Activated CD4-positive, alpha-beta memory T cell treated with anti-CD3 and anti-CD28 coated beads for 36 hours (primary cell): ENCODE results near the gene PADI3. TPM values are rescaled to one million over a fixed set of nuclear protein-coding genes. Genes with fewer than 3 reads are reported as not detected.

Experiments
- CTCF ChIA-PET: fragments of 350-600 bp; sonication (Branson Sonifier 250); formaldehyde crosslinking; loops from one replicate; lab custom pipeline; 2021; ENCODE audit warnings: antibody characterized with exemption, inconsistent platforms; lab: Charles Lee
- POLR2A ChIA-PET: fragments of 350-600 bp; sonication (Branson Sonifier 250); formaldehyde crosslinking; loops from one replicate; lab custom pipeline; 2021; ENCODE audit warnings: antibody characterized with exemption; lab: Charles Lee
- DNase-seq: peaks from one replicate; pipeline ENCODE4 v3.0.0-alpha.2; 2020
- H3K27ac Mint-ChIP-seq: one replicate; pipeline ENCODE4 v1.8.0; 2021; ENCODE audit warnings: mixed read lengths
- H3K27me3 Mint-ChIP-seq: one replicate; pipeline ENCODE4 v1.8.0; 2021; ENCODE audit warnings: mixed read lengths
- H3K36me3 Mint-ChIP-seq: one replicate; pipeline ENCODE4 v1.8.0; 2021; ENCODE audit warnings: mixed read lengths
- H3K4me1 Mint-ChIP-seq: one replicate; pipeline ENCODE4 v1.8.0; 2021; ENCODE audit warnings: low read depth, mixed read lengths
- H3K4me3 Mint-ChIP-seq: one replicate; pipeline ENCODE4 v1.8.0; 2021; ENCODE audit warnings: mild to moderate bottlenecking, mixed read lengths
- H3K9me3 Mint-ChIP-seq: one replicate; pipeline ENCODE4 v1.8.0; 2021; ENCODE audit warnings: mixed read lengths
- intact Hi-C: fragments of 100-400 bp; cut with micrococcal nuclease; formaldehyde crosslinking; loops from one replicate; pipeline ENCODE4 v1.15.1; 2023
- total RNA-seq, 2 experiments: library from RNA; stranded (reverse); gene quantifications; one replicate each; pipeline ENCODE4 v1.2.3, GENCODE V29; 2021

PADI3 gene
- total RNA-seq, 2 experiments from 2014 or later, result not detected

GRCh38 chr1:17250601-17251000 lies 1.7 kb downstream of the PADI3 start:
- no peak overlapping the region for H3K27ac Mint-ChIP-seq
- intact Hi-C loops, result no loop called here
- ChIA-PET POLR2A (no interaction called here), CTCF (no interaction called here)
- H3K4me1 Mint-ChIP-seq, result no peaks in the 10 kb centered on the region
- no peak overlapping the region for H3K4me3 Mint-ChIP-seq
- peak; percentile 10 for DNase-seq
- no peaks in the 10 kb centered on the region for H3K9me3 Mint-ChIP-seq
- H3K36me3 Mint-ChIP-seq, result no peaks in the 10 kb centered on the region
- peaks cover 14% of the 10 kb centered on the region for H3K27me3 Mint-ChIP-seq

DNA sequence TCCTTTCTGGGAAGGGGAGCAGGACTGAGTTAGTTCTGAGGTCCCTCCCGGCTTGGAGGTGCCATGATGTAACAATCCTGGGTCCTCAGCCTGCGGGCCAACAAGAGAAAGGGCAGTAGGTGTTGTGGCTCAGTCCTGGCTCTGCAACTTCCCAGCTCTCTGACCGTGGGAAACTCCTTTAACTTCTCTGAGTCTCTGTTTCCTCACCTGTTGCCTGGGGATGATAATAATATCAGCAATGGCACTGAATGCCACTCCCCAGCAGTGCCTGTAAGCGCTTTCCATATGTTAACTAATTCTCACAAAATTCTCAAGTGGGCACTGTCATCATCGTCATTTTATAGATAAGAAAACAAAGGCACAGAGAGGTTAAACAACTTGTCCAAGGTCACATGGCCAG lies 2.3 kb downstream of the PADI3 start:
- Mint-ChIP-seq H3K9me3 (no peaks in the 10 kb centered on the region), H3K27me3 (peaks cover 19% of the 10 kb centered on the region), H3K4me1 (no peaks in the 10 kb centered on the region), H3K4me3 (no peak overlapping the region), H3K36me3 (no peaks in the 10 kb centered on the region), H3K27ac (no peak overlapping the region)
- POLR2A ChIA-PET, result no interaction called here
- no peak for DNase-seq
- intact Hi-C loops, result no loop called here
- CTCF ChIA-PET, result no interaction called here

GRCh38 chr1:17251701-17252376 lies 2.9 kb downstream of the PADI3 start:
- DNase-seq, result no peak
- no peaks in the 10 kb centered on the region for H3K4me1 Mint-ChIP-seq
- peaks cover 19% of the 10 kb centered on the region for H3K27me3 Mint-ChIP-seq
- no peak overlapping the region for H3K27ac Mint-ChIP-seq
- no peak overlapping the region for H3K4me3 Mint-ChIP-seq
- CTCF ChIA-PET, result no interaction called here
- POLR2A ChIA-PET, result no interaction called here
- no peaks in the 10 kb centered on the region for H3K9me3 Mint-ChIP-seq
- intact Hi-C loops, result no loop called here
- no peaks in the 10 kb centered on the region for H3K36me3 Mint-ChIP-seq

GRCh38 chr1:17255336-17255735 lies 6.4 kb downstream of the PADI3 start:
- CTCF ChIA-PET, result no interaction called here
- Mint-ChIP-seq H3K27ac (no peak overlapping the region), H3K4me1 (no peaks in the 10 kb centered on the region), H3K27me3 (peaks cover 15% of the 10 kb centered on the region), H3K9me3 (no peaks in the 10 kb centered on the region), H3K36me3 (no peaks in the 10 kb centered on the region), H3K4me3 (no peak overlapping the region)
- POLR2A ChIA-PET, result no interaction called here
- DNase-seq, result no peak
- intact Hi-C loops, result no loop called here

- intact Hi-C loops, result no loop called here
- no peaks in the 10 kb centered on the region for H3K4me1 Mint-ChIP-seq
- H3K27me3 Mint-ChIP-seq, result peaks cover 6% of the 10 kb centered on the region
- H3K36me3 Mint-ChIP-seq, result no peaks in the 10 kb centered on the region
- H3K27ac Mint-ChIP-seq, result no peak overlapping the region
- POLR2A ChIA-PET, result no interaction called here
- H3K9me3 Mint-ChIP-seq, result no peaks in the 10 kb centered on the region
- H3K4me3 Mint-ChIP-seq, result no peak overlapping the region
- no peak for DNase-seq
- CTCF ChIA-PET, result no interaction called here
These were observed 9.3 kb downstream of the PADI3 start for GRCh38 chr1:17258116-17258757.

DNA sequence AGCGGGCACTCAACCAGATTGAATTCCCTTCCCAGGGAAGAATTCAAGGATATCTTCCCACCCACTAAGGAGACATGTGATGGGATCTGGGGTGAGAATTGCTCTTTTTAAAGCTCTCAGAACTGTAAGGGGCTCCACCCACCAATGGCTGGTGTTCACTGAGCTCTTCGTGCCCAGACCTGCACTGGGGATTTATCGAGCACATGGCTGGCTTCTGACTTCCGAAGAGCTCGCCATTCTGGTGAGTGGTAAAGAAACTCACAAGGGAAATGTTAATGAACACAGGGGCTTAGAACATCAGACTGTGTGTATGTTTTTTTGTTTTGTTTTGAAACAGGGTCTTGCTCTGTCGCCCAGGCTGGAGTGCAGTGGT lies 9.8 kb downstream of the PADI3 start:
- DNase-seq, result no peak
- Mint-ChIP-seq H3K4me3 (no peak overlapping the region), H3K27me3 (peaks cover 6% of the 10 kb centered on the region), H3K36me3 (no peaks in the 10 kb centered on the region), H3K9me3 (no peaks in the 10 kb centered on the region), H3K4me1 (no peaks in the 10 kb centered on the region), H3K27ac (no peak overlapping the region)
- intact Hi-C loops, result no loop called here
- ChIA-PET POLR2A (no interaction called here), CTCF (interaction anchor here (1.0 kb wide), 1 partner anchor 14 kb away, joined by 4 read pairs; no protein-coding TSS in a partner anchor)

GRCh38 chr1:17259233-17259873 lies 10.5 kb downstream of the PADI3 start:
- intact Hi-C loops, result no loop called here
- CTCF ChIA-PET, result interaction anchor here (0.6 to 1.0 kb wide), 2 partner anchors 13 to 1969 kb away, joined by 3 to 4 read pairs; no protein-coding TSS in a partner anchor
- H3K27ac Mint-ChIP-seq, result no peak overlapping the region

DNA sequence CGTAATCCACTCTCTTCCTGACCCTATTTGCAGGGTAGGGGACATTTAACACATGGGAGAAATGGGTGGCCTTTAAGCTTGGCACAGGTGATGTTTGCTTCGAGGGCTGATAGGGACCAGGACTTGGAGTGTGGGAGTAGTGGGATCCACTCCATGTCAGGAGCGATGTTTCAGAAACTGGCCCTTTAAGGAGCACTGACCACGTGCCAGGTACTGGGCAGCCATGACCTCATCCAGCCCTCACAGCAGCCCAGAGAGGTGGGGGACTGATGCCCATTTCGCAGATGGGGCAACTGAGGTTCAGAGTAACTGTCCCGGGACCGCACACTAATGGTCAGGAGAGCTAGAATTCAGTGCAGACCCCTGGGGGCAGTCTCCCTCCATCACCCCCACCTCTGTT lies 11.4 kb downstream of the PADI3 start:
- ChIA-PET CTCF (interaction anchor here (0.6 kb wide), 1 partner anchor 1970 kb away, joined by 3 read pairs; no protein-coding TSS in a partner anchor), POLR2A (no interaction called here)
- Mint-ChIP-seq H3K27ac (no peak overlapping the region), H3K9me3 (no peaks in the 10 kb centered on the region), H3K27me3 (peaks cover 6% of the 10 kb centered on the region), H3K4me3 (no peak overlapping the region), H3K4me1 (no peaks in the 10 kb centered on the region), H3K36me3 (no peaks in the 10 kb centered on the region)
- DNase-seq, result no peak
- intact Hi-C loops, result no loop called here

More at GRCh38 chr1:17259233-17259873, 10.5 kb downstream of the PADI3 start:
- no peaks in the 10 kb centered on the region for H3K9me3 Mint-ChIP-seq
- no peaks in the 10 kb centered on the region for H3K36me3 Mint-ChIP-seq
- H3K4me3 Mint-ChIP-seq, result no peak overlapping the region
- H3K27me3 Mint-ChIP-seq, result peaks cover 6% of the 10 kb centered on the region
- no peak for DNase-seq
- no peaks in the 10 kb centered on the region for H3K4me1 Mint-ChIP-seq
- POLR2A ChIA-PET, result no interaction called here

DNA sequence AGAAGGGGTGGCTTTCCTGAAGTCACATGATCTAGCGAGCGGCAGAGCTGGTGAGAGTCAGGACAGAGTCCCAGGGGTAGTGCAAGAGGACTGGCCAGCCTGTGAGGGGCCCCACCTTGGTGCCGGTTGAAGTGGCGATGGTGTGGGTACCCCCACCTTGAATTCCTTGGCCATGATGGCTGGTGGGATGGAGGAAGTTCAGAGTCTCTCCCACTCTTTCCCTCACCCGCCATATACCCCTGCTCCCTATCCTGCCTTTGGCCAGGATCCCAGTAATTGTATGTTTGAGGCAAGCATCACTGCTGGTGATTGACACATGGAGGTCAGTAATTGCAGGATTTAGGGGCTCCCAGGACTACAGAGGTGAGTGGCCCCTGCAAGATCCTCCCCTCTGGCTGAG lies 11.8 kb downstream of the PADI3 start:
- H3K9me3 Mint-ChIP-seq, result no peaks in the 10 kb centered on the region
- H3K27ac Mint-ChIP-seq, result no peak overlapping the region
- intact Hi-C loops, result no loop called here
- POLR2A ChIA-PET, result no interaction called here
- peaks cover 3% of the 10 kb centered on the region for H3K27me3 Mint-ChIP-seq
- no peaks in the 10 kb centered on the region for H3K4me1 Mint-ChIP-seq
- H3K4me3 Mint-ChIP-seq, result no peak overlapping the region
- DNase-seq, result no peak
- H3K36me3 Mint-ChIP-seq, result no peaks in the 10 kb centered on the region
- CTCF ChIA-PET, result no interaction called here

DNA sequence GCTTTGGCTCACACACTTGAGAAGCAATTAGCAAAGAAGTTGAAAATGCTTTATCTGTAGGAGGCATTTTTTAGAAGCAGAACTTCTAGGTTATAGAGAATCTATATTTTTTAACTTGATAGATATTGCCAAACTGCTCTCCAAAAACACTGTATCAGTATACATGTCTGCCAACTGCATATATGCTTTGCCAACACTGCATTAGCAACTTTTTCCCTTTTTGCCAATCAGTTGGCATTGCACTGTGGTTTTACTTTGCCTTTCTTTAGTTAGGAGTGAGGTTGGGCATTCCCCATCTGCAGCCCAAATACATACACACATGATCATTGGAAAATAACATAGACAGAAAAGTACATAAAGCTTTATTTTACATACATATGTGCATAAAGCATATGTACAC lies 15.0 kb downstream of the PADI3 start:
- intact Hi-C loops, result no loop called here
- POLR2A ChIA-PET, result no interaction called here
- H3K36me3 Mint-ChIP-seq, result no peaks in the 10 kb centered on the region
- CTCF ChIA-PET, result no interaction called here
- H3K9me3 Mint-ChIP-seq, result no peaks in the 10 kb centered on the region
- H3K27me3 Mint-ChIP-seq, result no peaks in the 10 kb centered on the region
- no peak overlapping the region for H3K4me3 Mint-ChIP-seq
- no peak overlapping the region for H3K27ac Mint-ChIP-seq
- no peaks in the 10 kb centered on the region for H3K4me1 Mint-ChIP-seq
- no peak for DNase-seq

GRCh38 chr1:17264470-17264869 lies 15.6 kb downstream of the PADI3 start:
- CTCF ChIA-PET, result no interaction called here
- Mint-ChIP-seq H3K9me3 (no peaks in the 10 kb centered on the region), H3K36me3 (no peaks in the 10 kb centered on the region), H3K27ac (no peak overlapping the region), H3K4me3 (no peak overlapping the region), H3K27me3 (no peaks in the 10 kb centered on the region), H3K4me1 (no peaks in the 10 kb centered on the region)
- DNase-seq, result no peak
- POLR2A ChIA-PET, result no interaction called here
- intact Hi-C loops, result no loop called here

- Mint-ChIP-seq H3K27me3 (no peaks in the 10 kb centered on the region), H3K9me3 (no peaks in the 10 kb centered on the region), H3K27ac (no peak overlapping the region), H3K4me1 (no peaks in the 10 kb centered on the region), H3K4me3 (no peak overlapping the region), H3K36me3 (no peaks in the 10 kb centered on the region)
- CTCF ChIA-PET, result no interaction called here
- DNase-seq, result no peak
- intact Hi-C loops, result no loop called here
- POLR2A ChIA-PET, result no interaction called here
These were observed 16.3 kb downstream of the PADI3 start for GRCh38 chr1:17265162-17265561.
